ENCODE results near the gene SPPL3. TPM values are rescaled to one million over a fixed set of nuclear protein-coding genes. Genes with fewer than 3 reads are reported as not detected.
"Not testable (repeated sequence)": the region's sequence is repeated elsewhere in the genome, so short reads cannot be mapped to it uniquely, and the experiment has no call there.

SPPL3 gene
- total RNA-seq, 1 donor from 2014 or later = 56.8 TPM

DNA sequence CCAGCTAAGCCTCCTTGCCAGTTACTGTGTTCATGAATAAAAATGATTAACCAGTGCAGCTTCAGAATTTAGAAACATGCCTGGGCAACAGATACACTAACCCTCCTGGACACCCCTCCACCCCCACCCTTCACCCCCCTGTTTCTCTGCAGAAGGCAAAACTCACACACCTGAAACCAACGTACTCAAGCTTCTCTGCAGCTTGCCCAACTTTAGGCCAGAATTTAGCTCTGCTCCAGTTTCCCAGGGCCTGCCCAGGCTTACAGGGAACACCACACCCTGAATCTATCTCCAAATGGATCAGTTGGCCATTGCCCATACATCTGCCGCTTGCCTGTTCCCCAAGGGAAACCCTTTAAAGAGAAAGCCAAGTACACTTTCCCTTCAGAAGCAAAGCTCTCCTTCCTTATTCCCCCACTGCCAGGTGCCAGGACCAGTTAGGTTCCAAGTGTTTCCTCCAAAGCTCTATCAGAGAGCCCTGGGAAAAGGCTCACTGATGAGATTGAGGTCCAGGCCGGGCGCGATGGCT lies 1.8 kb upstream of the SPPL3 start:
- H3K4me1 Mint-ChIP-seq = peaks cover 25% of the 10 kb centered on the region
- H3K27me3 Mint-ChIP-seq (ENCODE audit: low read depth) = peaks cover 9% of the 10 kb centered on the region
- H3K27ac Mint-ChIP-seq (ENCODE audit: unreplicated experiment) = no peak overlapping the region
- no peaks in the 10 kb centered on the region for H3K9me3 Mint-ChIP-seq
- H3K36me3 Mint-ChIP-seq (ENCODE audit: low read depth) = peaks cover 4% of the 10 kb centered on the region
- TF ChIP-seq, protein P1, sequence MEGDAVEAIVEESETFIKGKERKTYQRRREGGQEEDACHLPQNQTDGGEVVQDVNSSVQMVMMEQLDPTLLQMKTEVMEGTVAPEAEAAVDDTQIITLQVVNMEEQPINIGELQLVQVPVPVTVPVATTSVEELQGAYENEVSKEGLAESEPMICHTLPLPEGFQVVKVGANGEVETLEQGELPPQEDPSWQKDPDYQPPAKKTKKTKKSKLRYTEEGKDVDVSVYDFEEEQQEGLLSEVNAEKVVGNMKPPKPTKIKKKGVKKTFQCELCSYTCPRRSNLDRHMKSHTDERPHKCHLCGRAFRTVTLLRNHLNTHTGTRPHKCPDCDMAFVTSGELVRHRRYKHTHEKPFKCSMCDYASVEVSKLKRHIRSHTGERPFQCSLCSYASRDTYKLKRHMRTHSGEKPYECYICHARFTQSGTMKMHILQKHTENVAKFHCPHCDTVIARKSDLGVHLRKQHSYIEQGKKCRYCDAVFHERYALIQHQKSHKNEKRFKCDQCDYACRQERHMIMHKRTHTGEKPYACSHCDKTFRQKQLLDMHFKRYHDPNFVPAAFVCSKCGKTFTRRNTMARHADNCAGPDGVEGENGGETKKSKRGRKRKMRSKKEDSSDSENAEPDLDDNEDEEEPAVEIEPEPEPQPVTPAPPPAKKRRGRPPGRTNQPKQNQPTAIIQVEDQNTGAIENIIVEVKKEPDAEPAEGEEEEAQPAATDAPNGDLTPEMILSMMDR (conservative IDR thresholded peaks at IDR 0.05) = no peak
- no peak for DNase-seq (ENCODE audit: low read depth, low spot score)
- peak overlapping the region; percentile 74 for H3K4me3 Mint-ChIP-seq

DNA sequence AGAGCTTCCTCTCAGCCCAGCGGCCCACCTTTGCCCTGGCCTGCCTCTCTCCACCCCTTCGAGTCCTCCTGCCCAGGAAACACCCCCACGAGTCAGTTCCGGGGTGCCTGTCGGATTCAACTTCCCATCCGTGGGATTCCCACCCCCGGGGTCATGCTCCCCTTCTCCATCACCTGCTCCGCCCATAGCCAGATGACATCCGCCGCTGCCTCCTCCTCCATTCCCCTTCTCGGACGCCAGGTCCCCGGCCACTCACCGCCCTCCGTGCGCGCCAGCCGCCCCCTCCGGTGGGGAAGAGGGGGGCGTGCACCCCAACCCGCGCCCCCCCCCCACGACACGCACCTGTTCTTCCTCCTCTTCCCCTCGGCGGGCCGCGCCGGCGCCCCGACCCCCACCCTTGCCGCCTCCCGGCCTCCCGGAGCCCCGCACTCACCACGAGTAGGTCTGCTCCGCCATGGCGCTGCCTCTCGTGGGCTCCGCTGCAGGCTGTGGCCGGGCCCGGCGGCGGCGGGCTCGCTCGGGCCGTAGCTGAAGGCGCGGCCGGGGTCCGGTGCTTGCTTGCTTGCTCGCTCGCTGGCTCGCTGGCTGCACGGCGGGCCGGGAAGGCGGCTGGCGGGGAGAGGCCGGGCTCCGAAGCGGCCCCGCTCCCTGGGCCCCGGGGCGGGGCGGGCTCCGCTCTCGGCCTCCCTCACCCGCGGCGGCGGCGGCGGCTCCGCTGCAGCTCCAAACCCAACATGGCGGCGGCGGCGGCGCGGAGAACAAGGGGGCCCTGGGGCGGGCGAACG lies 554 bp downstream of the SPPL3 start:
- TF ChIP-seq, protein P1 (conservative IDR thresholded peaks at IDR 0.05) = no peak
- peak overlapping the region; percentile 96 for H3K27ac Mint-ChIP-seq (ENCODE audit: unreplicated experiment)
- H3K4me3 Mint-ChIP-seq = peak overlapping the region; percentile 100
- DNase-seq (ENCODE audit: low read depth, low spot score) = peak; percentile 20
- peaks cover 25% of the 10 kb centered on the region for H3K4me1 Mint-ChIP-seq
- peaks cover 10% of the 10 kb centered on the region for H3K36me3 Mint-ChIP-seq (ENCODE audit: low read depth)
- no peaks in the 10 kb centered on the region for H3K27me3 Mint-ChIP-seq (ENCODE audit: low read depth)
- no peaks in the 10 kb centered on the region for H3K9me3 Mint-ChIP-seq

GRCh38 chr12:120902846-120903411 lies 1.2 kb downstream of the SPPL3 start:
- TF ChIP-seq, protein P1 (conservative IDR thresholded peaks at IDR 0.05) = no peak
- peak overlapping the region; percentile 96 for H3K27ac Mint-ChIP-seq (ENCODE audit: unreplicated experiment)
- peaks cover 10% of the 10 kb centered on the region for H3K36me3 Mint-ChIP-seq (ENCODE audit: low read depth)
- H3K27me3 Mint-ChIP-seq (ENCODE audit: low read depth) = no peaks in the 10 kb centered on the region
- DNase-seq (ENCODE audit: low read depth, low spot score) = no peak
- H3K4me3 Mint-ChIP-seq = peak overlapping the region; percentile 100
- no peaks in the 10 kb centered on the region for H3K9me3 Mint-ChIP-seq
- H3K4me1 Mint-ChIP-seq = peaks cover 25% of the 10 kb centered on the region

DNA sequence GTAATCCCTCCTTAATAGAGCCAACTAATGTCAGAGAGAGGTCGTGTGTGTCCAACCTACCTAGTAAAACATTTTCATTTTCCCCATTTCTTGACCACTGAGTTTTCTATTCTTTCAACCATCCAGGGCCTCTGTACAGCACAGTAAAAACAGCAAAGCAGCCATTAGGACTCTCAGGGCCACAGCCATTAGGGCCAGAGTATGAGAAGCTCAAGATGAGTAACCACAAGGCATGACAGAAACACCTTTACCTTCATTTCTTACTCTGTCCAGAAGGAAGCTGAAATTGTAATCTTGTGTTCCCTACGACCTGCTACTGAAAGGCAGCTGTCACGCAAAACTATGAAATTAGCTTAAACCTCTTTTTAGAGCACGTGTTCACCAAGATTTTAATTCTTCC lies 2.3 kb downstream of the SPPL3 start:
- no peaks in the 10 kb centered on the region for H3K9me3 Mint-ChIP-seq
- peaks cover 10% of the 10 kb centered on the region for H3K36me3 Mint-ChIP-seq (ENCODE audit: low read depth)
- H3K27me3 Mint-ChIP-seq (ENCODE audit: low read depth) = no peaks in the 10 kb centered on the region
- H3K4me3 Mint-ChIP-seq = peak overlapping the region; percentile 74
- TF ChIP-seq, protein P1 (conservative IDR thresholded peaks at IDR 0.05) = no peak
- peaks cover 25% of the 10 kb centered on the region for H3K4me1 Mint-ChIP-seq
- no peak overlapping the region for H3K27ac Mint-ChIP-seq (ENCODE audit: unreplicated experiment)
- no peak for DNase-seq (ENCODE audit: low read depth, low spot score)

DNA sequence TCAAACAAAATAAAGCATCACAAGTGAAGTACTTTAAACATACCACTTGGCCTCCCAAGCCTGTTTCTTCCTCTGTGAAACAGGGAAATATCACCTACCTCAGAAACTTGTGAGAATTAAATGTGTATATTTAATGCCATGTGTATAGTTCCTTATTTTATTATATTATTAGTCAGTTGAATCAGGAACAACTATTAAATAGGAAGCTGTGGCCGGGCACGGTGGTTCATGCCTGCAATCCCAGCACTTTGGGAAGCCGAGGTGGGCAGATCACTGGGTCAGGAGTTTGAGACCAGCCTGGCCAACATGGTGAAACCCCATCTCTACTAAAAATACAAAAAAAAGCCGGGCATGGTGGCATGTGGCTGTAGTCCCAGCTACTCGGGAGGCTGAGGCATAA lies 3.1 kb downstream of the SPPL3 start:
- H3K9me3 Mint-ChIP-seq; DNase-seq (ENCODE audit: low read depth, low spot score); H3K27ac Mint-ChIP-seq (ENCODE audit: unreplicated experiment); H3K4me3 Mint-ChIP-seq; H3K27me3 Mint-ChIP-seq (ENCODE audit: low read depth): not testable (repeated sequence)
- Mint-ChIP-seq H3K4me1 (peaks cover 25% of the 10 kb centered on the region), H3K36me3 (ENCODE audit: low read depth) (peaks cover 10% of the 10 kb centered on the region)

DNA sequence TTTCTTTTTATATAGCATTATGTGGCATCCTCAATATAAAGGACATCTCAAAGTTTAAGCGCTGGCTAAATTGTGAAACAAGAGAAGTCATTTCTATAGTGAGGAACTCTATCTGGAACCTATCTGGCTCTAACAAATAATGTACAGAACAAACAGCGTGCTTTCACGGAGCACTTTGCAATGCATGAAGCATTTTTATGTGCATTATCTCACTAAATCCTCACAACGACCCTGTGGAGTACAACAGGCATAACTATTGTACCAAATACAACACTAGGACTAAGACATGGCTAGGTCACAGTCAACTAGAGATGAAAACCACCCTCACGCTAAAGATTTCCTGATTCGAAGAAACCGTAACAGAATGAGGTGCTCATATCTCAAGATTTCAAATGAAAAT lies 8.6 kb downstream of the SPPL3 start:
- no peak for DNase-seq (ENCODE audit: low read depth, low spot score)
- H3K9me3 Mint-ChIP-seq = no peaks in the 10 kb centered on the region
- H3K4me1 Mint-ChIP-seq = peaks cover 19% of the 10 kb centered on the region
- H3K36me3 Mint-ChIP-seq (ENCODE audit: low read depth) = peaks cover 12% of the 10 kb centered on the region
- H3K27ac Mint-ChIP-seq (ENCODE audit: unreplicated experiment) = no peak overlapping the region
- no peaks in the 10 kb centered on the region for H3K27me3 Mint-ChIP-seq (ENCODE audit: low read depth)
- TF ChIP-seq, protein P1 (conservative IDR thresholded peaks at IDR 0.05) = no peak
- no peak overlapping the region for H3K4me3 Mint-ChIP-seq

Measured in neural crest cell (in vitro differentiated cells).